HEK293 (cell line): ENCODE data around the gene SLC43A3.

ENCODE experiments used
- CTCF ChIA-PET: fragments of 350-600 bp; formaldehyde crosslinking; extraction: SDS; loops from one replicate; lab custom pipeline; 2021; ENCODE audit warnings: antibody characterized with exemption; lab: Yijun Ruan, JAX
- POLR2A ChIA-PET: fragments of 300-600 bp; formaldehyde crosslinking; extraction: SDS; loops from one replicate; lab custom pipeline; 2020; ENCODE audit warnings: antibody characterized with exemption, inconsistent platforms; lab: Yijun Ruan, JAX
- H3K27ac ChIP-seq: fragments of 200-500 bp; sonication (Bioruptor generic); 2 replicates; pipeline ENCODE4 v1.5.1; 2014; ENCODE audit warnings: low read depth, low read length, control low read depth, inconsistent platforms; ENCODE audit errors: extremely low read depth
- H3K36me3 ChIP-seq, 2 experiments: fragments of 200-500 bp in 1 of 2; sonication (Bioruptor generic) in 1 of 2; 1 replicate in 1 of 2; 2 replicates in 1 of 2; pipeline ENCODE4 v1.5.1; 2014 to 2017; ENCODE audit warnings: inconsistent platforms in 2 of 2, low read length in 2 of 2; ENCODE audit not compliant: control insufficient read depth in 2 of 2, insufficient read depth in 1 of 2
- H3K4me1 ChIP-seq: fragments of 200-500 bp; sonication (Bioruptor generic); 2 replicates; pipeline ENCODE4 v1.5.1; 2014; ENCODE audit warnings: mild to moderate bottlenecking, low read length, inconsistent platforms; ENCODE audit not compliant: control insufficient read depth, insufficient read depth
- H3K4me3 ChIP-seq: 2 replicates; pipeline ENCODE4 v1.5.1; 2011; ENCODE audit warnings: low read depth, mild to moderate bottlenecking, control low read depth, low read length, moderate library complexity
- H3K9me3 ChIP-seq: fragments of 200-500 bp; sonication (Bioruptor generic); 2 replicates; pipeline ENCODE4 v1.5.1; 2014; ENCODE audit warnings: low read depth, low read length, inconsistent platforms; ENCODE audit not compliant: control insufficient read depth, insufficient read depth
- BCL11A ChIP-seq: fragments of 450-650 bp; formaldehyde crosslinking; IDR thresholded peaks from 2 replicates; pipeline ENCODE4 v1.5.1; 2016; ENCODE audit warnings: low read depth, missing biosample characterization, missing genetic modification characterization
- BCL11B ChIP-seq: fragments of 450-650 bp; formaldehyde crosslinking; IDR thresholded peaks from 2 replicates; pipeline ENCODE4 v1.5.1; 2016; ENCODE audit warnings: low read depth, missing biosample characterization, missing genetic modification characterization
- FEZF1 ChIP-seq: fragments of 450-650 bp; formaldehyde crosslinking; IDR thresholded peaks from 2 replicates; pipeline ENCODE4 v1.5.1; 2016; ENCODE audit warnings: missing biosample characterization, missing genetic modification characterization
- GLI4 ChIP-seq: fragments of 450-650 bp; formaldehyde crosslinking; IDR thresholded peaks from 2 replicates; pipeline ENCODE4 v1.5.1; 2016; ENCODE audit warnings: missing biosample characterization, missing genetic modification characterization
- KLF1 ChIP-seq: fragments of 450-650 bp; formaldehyde crosslinking; IDR thresholded peaks from 2 replicates; pipeline ENCODE4 v1.5.1; 2016; ENCODE audit warnings: missing biosample characterization, missing genetic modification characterization
- OVOL3 ChIP-seq: fragments of 450-650 bp; formaldehyde crosslinking; IDR thresholded peaks from 2 replicates; pipeline ENCODE4 v1.5.1; 2016; ENCODE audit warnings: missing biosample characterization, missing genetic modification characterization
- PRDM1 ChIP-seq: fragments of 450-650 bp; formaldehyde crosslinking; IDR thresholded peaks from 2 replicates; pipeline ENCODE4; 2016; ENCODE audit warnings: missing biosample characterization, missing genetic modification characterization
- SCRT2 ChIP-seq: fragments of 450-650 bp; formaldehyde crosslinking; IDR thresholded peaks from 2 replicates; pipeline ENCODE4 v1.5.1; 2016; ENCODE audit warnings: missing biosample characterization, missing genetic modification characterization
- SETDB1 ChIP-seq: IDR thresholded peaks from one replicate; pipeline ENCODE4 v1.6.1; 2017; ENCODE audit warnings: mild to moderate bottlenecking, low read length, moderate library complexity, mixed read lengths; ENCODE audit not compliant: insufficient read length
- ZBTB20 ChIP-seq: fragments of 450-650 bp; formaldehyde crosslinking; IDR thresholded peaks from 2 replicates; pipeline ENCODE4 v1.5.1; 2016; ENCODE audit warnings: missing biosample characterization, missing genetic modification characterization
- ZEB2 ChIP-seq: fragments of 450-650 bp; formaldehyde crosslinking; IDR thresholded peaks from 2 replicates; pipeline ENCODE4 v1.5.1; 2016; ENCODE audit warnings: missing biosample characterization, missing genetic modification characterization
- ZFP41 ChIP-seq: fragments of 450-650 bp; formaldehyde crosslinking; IDR thresholded peaks from 2 replicates; pipeline ENCODE4 v1.5.1; 2016; ENCODE audit warnings: missing biosample characterization, missing genetic modification characterization, borderline replicate concordance
- ZNF155 ChIP-seq: fragments of 450-650 bp; formaldehyde crosslinking; IDR thresholded peaks from 2 replicates; pipeline ENCODE4 v1.5.1; 2016; ENCODE audit warnings: missing biosample characterization, missing genetic modification characterization
- ZNF23 ChIP-seq: fragments of 450-650 bp; formaldehyde crosslinking; IDR thresholded peaks from 2 replicates; pipeline ENCODE4 v1.5.1; 2016; ENCODE audit warnings: missing biosample characterization, missing genetic modification characterization, borderline replicate concordance
- ZNF24 ChIP-seq: fragments of 450-650 bp; formaldehyde crosslinking; IDR thresholded peaks from 2 replicates; pipeline ENCODE4 v1.5.1; 2016; ENCODE audit warnings: missing biosample characterization, missing genetic modification characterization
- ZNF37A ChIP-seq: fragments of 450-650 bp; IDR thresholded peaks from 2 replicates; pipeline ENCODE4 v1.5.1; 2018; ENCODE audit warnings: missing biosample characterization, missing genetic modification characterization
- ZNF433 ChIP-seq: fragments of 450-650 bp; formaldehyde crosslinking; IDR thresholded peaks from 2 replicates; pipeline ENCODE4 v1.5.1; 2016; ENCODE audit warnings: missing biosample characterization, missing genetic modification characterization, low read depth
- ZNF529 ChIP-seq: fragments of 450-650 bp; formaldehyde crosslinking; IDR thresholded peaks from 2 replicates; pipeline ENCODE4 v1.5.1; 2017; ENCODE audit warnings: missing genetic modification characterization, missing biosample characterization; ENCODE audit not compliant: insufficient replicate concordance
- ZNF561 ChIP-seq: fragments of 450-650 bp; IDR thresholded peaks from 2 replicates; pipeline ENCODE4 v1.5.1; 2018; ENCODE audit warnings: missing biosample characterization, missing genetic modification characterization, borderline replicate concordance
- ZNF624 ChIP-seq: fragments of 450-650 bp; formaldehyde crosslinking; IDR thresholded peaks from 2 replicates; pipeline ENCODE4 v1.5.1; 2017; ENCODE audit warnings: missing biosample characterization, missing genetic modification characterization
- ZNF677 ChIP-seq: fragments of 450-650 bp; IDR thresholded peaks from 2 replicates; pipeline ENCODE4 v1.5.0; 2018; ENCODE audit warnings: missing biosample characterization, mild to moderate bottlenecking, missing genetic modification characterization, moderate library complexity
- TF ChIP-seq, protein P1 (sequence below): fragments of 450-650 bp; formaldehyde crosslinking; IDR thresholded peaks from 2 replicates; pipeline ENCODE4 v1.5.1; 2016; ENCODE audit warnings: missing biosample characterization, missing genetic modification characterization
- TF ChIP-seq, protein P2 (sequence below): fragments of 450-650 bp; formaldehyde crosslinking; optimal IDR thresholded peaks from 2 replicates; pipeline ENCODE3; 2016; ENCODE audit warnings: missing biosample characterization, mild to moderate bottlenecking, missing genetic modification characterization
- TF ChIP-seq, protein P3 (sequence below): fragments of 450-650 bp; formaldehyde crosslinking; IDR thresholded peaks from 2 replicates; pipeline ENCODE4 v1.5.1; 2016; ENCODE audit warnings: missing biosample characterization, missing genetic modification characterization
- TF ChIP-seq, protein P4 (sequence below): fragments of 450-650 bp; formaldehyde crosslinking; IDR thresholded peaks from 2 replicates; pipeline ENCODE4 v1.5.1; 2016; ENCODE audit warnings: missing biosample characterization, missing genetic modification characterization
- TF ChIP-seq, protein P5 (sequence below): fragments of 450-650 bp; formaldehyde crosslinking; IDR thresholded peaks from 2 replicates; pipeline ENCODE4; 2016; ENCODE audit warnings: missing biosample characterization, missing genetic modification characterization

Gene SLC43A3

DNA sequence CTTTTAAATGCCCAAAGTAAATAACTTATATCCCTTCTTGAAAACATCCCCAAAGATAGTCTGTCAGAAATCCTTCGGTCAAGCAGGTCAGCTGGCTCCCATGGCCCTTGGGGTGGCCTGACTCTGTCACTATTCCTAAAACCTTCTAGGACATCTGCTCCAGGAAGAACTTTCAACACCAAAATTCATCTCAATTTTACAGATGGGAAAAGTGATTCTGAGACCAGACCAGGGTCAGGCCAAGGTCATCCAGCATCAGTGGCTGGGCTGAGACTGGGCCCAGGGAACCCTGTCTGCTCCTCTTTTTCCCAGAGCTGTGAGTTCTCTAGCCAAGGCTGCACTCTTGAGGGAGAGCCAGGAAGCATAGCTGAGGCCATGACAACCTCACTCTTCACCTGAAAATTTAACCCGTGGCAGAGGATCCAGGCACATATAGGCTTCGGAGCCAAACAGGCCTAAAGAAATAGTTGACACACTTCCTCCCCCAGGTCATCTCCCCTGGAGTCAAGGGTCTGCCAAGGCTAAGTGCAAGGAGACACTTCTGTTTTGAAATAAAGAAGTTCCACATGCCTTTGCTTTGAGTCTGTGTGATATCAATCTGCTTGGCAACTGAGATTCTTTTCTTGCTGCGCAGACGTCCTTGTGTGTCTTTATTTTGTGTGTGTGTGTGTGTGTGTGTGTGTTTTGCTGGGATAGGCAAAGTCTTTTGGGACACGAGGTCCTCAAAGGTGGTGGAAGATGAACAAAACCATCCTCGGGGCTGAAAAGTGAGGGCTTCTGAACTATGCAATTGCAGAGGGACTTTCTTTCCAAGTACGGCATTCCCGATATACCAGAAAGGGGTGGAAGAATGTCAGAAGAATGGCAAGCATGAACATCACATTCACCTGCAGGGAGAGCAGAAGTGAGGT, 19.7 kb downstream of the SLC43A3 start:
- no peak for TF ChIP-seq ZBTB20 (tag by site-specific recombination)
- TF ChIP-seq, protein P1, sequence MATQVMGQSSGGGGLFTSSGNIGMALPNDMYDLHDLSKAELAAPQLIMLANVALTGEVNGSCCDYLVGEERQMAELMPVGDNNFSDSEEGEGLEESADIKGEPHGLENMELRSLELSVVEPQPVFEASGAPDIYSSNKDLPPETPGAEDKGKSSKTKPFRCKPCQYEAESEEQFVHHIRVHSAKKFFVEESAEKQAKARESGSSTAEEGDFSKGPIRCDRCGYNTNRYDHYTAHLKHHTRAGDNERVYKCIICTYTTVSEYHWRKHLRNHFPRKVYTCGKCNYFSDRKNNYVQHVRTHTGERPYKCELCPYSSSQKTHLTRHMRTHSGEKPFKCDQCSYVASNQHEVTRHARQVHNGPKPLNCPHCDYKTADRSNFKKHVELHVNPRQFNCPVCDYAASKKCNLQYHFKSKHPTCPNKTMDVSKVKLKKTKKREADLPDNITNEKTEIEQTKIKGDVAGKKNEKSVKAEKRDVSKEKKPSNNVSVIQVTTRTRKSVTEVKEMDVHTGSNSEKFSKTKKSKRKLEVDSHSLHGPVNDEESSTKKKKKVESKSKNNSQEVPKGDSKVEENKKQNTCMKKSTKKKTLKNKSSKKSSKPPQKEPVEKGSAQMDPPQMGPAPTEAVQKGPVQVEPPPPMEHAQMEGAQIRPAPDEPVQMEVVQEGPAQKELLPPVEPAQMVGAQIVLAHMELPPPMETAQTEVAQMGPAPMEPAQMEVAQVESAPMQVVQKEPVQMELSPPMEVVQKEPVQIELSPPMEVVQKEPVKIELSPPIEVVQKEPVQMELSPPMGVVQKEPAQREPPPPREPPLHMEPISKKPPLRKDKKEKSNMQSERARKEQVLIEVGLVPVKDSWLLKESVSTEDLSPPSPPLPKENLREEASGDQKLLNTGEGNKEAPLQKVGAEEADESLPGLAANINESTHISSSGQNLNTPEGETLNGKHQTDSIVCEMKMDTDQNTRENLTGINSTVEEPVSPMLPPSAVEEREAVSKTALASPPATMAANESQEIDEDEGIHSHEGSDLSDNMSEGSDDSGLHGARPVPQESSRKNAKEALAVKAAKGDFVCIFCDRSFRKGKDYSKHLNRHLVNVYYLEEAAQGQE (tag by site-specific recombination): no peak
- no peak for TF ChIP-seq ZNF433 (tag by site-specific recombination)
- TF ChIP-seq BCL11A: no peak
- no peak for TF ChIP-seq OVOL3
- TF ChIP-seq PRDM1: no peak
- TF ChIP-seq, protein P2, sequence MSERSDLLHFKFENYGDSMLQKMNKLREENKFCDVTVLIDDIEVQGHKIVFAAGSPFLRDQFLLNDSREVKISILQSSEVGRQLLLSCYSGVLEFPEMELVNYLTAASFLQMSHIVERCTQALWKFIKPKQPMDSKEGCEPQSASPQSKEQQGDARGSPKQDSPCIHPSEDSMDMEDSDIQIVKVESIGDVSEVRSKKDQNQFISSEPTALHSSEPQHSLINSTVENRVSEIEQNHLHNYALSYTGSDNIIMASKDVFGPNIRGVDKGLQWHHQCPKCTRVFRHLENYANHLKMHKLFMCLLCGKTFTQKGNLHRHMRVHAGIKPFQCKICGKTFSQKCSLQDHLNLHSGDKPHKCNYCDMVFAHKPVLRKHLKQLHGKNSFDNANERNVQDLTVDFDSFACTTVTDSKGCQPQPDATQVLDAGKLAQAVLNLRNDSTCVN (tag by site-specific recombination): no peak
- TF ChIP-seq ZNF155 (tag by site-specific recombination): no peak
- TF ChIP-seq, protein P3, sequence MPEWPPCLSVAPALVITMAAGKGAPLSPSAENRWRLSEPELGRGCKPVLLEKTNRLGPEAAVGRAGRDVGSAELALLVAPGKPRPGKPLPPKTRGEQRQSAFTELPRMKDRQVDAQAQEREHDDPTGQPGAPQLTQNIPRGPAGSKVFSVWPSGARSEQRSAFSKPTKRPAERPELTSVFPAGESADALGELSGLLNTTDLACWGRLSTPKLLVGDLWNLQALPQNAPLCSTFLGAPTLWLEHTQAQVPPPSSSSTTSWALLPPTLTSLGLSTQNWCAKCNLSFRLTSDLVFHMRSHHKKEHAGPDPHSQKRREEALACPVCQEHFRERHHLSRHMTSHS (tag by site-specific recombination): no peak
- TF ChIP-seq, protein P4, sequence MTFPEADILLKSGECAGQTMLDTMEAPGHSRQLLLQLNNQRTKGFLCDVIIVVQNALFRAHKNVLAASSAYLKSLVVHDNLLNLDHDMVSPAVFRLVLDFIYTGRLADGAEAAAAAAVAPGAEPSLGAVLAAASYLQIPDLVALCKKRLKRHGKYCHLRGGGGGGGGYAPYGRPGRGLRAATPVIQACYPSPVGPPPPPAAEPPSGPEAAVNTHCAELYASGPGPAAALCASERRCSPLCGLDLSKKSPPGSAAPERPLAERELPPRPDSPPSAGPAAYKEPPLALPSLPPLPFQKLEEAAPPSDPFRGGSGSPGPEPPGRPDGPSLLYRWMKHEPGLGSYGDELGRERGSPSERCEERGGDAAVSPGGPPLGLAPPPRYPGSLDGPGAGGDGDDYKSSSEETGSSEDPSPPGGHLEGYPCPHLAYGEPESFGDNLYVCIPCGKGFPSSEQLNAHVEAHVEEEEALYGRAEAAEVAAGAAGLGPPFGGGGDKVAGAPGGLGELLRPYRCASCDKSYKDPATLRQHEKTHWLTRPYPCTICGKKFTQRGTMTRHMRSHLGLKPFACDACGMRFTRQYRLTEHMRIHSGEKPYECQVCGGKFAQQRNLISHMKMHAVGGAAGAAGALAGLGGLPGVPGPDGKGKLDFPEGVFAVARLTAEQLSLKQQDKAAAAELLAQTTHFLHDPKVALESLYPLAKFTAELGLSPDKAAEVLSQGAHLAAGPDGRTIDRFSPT (tag by site-specific recombination): no peak
- no peak for TF ChIP-seq ZFP41 (tag by site-specific recombination)
- TF ChIP-seq ZNF23 (tag by site-specific recombination): no peak
- POLR2A ChIA-PET: interaction anchor here (0.6 kb wide), 1 partner anchor 70 kb away, joined by 4 read pairs; no protein-coding TSS in a partner anchor
- Histone ChIP-seq H3K27ac (no peak overlapping the region), H3K4me1 (no peaks in the 10 kb centered on the region), H3K4me3 (no peak overlapping the region), H3K36me3 (no peaks in the 10 kb centered on the region), H3K9me3 (no peaks in the 10 kb centered on the region)
- CTCF ChIA-PET: interaction anchor here (2.0 kb wide), 1 partner anchor 57 kb away, joined by 9 read pairs; no protein-coding TSS in a partner anchor

DNA sequence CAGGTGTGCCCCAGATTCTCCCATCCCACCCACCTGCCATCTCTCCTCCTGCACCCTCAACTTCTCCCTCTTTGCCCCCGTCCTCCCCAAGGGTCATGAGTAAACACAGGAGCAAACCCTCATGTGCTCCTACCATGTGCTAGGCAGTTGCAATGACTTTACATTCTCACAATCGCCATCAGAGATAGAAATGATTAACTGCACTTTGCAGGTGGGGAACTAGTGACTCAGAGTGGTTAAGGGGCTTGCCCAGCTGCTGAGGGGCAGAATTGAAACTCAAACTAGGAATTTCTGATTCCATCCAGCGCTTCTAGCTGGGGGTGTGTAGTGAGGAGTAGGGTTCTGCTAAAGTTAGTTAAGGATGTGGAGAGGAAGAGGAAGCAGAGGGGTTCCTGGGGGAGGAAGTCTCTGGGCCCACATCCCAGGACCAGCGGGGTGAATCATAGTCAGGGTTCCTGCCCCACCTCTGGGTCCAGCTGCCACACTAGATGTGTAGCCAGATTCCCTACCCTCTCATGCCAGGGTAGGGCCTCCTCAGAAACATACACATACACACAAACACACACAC, 20.5 kb downstream of the SLC43A3 start:
- Histone ChIP-seq H3K9me3 (no peaks in the 10 kb centered on the region), H3K4me1 (no peaks in the 10 kb centered on the region), H3K36me3 (no peaks in the 10 kb centered on the region), H3K27ac (no peak overlapping the region), H3K4me3 (no peak overlapping the region)
- ChIA-PET CTCF (interaction anchor here (0.6 to 1.0 kb wide), 3 partner anchors 50 to 157 kb away, joined by 3 to 6 read pairs (median 4); no protein-coding TSS in a partner anchor), POLR2A (interaction anchor here (0.6 kb wide), 1 partner anchor 69 kb away, joined by 4 read pairs; no protein-coding TSS in a partner anchor)
- TF ChIP-seq ZNF624 (tag by site-specific recombination) (no peak), ZNF677 (no peak), FEZF1 (no peak), BCL11B (tag by site-specific recombination) (no peak), SCRT2 (tag by site-specific recombination) (no peak), ZNF37A (no peak), ZEB2 (tag by site-specific recombination) (no peak), ZNF24 (tag by site-specific recombination) (no peak), GLI4 (no peak), ZNF561 (no peak), SETDB1 (no peak), ZNF529 (no peak), KLF1 (tag by site-specific recombination) (no peak)
- TF ChIP-seq, protein P5, sequence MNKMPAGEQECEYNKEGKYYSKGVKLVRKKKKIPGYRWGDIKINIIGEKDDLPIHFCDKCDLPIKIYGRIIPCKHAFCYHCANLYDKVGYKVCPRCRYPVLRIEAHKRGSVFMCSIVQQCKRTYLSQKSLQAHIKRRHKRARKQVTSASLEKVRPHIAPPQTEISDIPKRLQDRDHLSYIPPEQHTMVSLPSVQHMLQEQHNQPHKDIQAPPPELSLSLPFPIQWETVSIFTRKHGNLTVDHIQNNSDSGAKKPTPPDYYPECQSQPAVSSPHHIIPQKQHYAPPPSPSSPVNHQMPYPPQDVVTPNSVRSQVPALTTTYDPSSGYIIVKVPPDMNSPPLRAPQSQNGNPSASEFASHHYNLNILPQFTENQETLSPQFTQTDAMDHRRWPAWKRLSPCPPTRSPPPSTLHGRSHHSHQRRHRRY (tag by site-specific recombination): no peak
